ENCODE data around the gene SYNC.
"Not testable (repeated sequence)": the region's sequence is repeated elsewhere in the genome, so short reads cannot be mapped to it uniquely, and the experiment has no call there.

The SYNC gene

GRCh38 chr1:32724678-32725614 lies 22.4 kb upstream of the SYNC start:
- DNase-seq: peak in 1 of 2 donors; percentile 33

DNA sequence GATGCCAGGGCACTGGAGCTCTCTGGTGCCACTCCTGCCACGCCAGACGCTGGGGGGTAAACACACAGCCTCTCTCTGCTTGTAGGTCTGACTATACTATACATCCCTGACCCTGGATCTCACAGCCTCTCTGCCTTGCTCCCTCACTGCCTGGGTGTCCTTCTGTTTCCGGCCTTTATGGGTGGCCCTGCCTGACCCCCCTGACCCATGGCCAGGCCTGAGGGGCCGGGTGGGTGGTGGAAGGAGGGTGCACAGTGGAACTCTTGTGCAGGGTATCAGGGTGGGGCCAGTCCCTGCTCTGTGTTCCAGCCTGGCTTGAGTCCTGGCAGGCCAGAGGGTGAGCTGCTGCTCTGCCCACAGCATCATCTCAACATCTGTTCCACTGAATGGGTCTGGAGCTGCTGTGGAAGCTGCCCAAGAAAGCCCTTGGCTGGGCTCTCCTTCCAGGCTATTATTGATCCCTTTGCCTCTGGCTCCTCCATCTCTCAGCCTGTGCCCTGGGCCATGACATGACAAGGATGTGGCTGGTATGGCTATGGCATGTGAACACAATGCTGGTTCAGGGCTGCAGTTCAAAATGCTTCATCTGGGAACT lies 17.2 kb upstream of the SYNC start:
- DNase-seq: no peak

DNA sequence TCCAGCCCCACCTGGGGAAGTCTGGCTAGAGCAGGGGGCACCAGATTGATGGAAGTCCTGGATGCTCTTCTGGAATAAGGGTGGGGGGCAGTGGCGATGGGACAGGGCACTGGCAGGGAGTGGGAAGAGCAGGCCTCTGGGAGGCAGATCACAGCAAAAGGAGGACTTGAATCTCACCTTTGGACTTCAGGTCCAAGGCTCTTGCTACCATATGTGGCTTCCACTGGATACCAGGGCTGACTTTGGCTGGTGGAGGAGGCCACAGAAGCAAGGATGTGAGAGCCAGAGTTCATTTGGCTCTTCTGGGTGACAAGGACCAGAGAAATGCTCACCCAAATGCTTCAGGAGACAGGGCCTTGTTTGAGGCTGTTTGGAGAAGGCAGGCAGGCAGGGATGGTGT lies 16.0 kb upstream of the SYNC start:
- no peak for DNase-seq

DNA sequence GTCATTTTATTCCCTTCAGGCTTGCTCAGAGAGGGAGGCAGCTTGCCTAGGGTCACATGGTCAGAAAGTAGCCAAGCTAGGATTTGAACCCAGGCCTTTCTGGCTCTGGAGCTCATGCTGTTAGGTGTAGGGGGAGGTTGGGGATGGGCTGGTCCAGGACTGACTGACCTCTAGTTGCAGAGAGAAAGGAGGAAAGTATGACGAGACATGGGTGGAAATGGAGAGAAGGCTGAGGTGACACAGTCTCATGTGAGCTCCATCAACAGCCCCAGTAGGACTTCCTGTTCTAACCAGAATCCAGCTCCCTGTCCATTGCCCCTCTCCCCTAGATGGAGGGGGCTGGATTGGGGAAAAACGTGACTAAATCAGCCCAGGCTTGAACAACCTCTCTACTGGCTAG lies 15.5 kb upstream of the SYNC start:
- DNase-seq: no peak

DNA sequence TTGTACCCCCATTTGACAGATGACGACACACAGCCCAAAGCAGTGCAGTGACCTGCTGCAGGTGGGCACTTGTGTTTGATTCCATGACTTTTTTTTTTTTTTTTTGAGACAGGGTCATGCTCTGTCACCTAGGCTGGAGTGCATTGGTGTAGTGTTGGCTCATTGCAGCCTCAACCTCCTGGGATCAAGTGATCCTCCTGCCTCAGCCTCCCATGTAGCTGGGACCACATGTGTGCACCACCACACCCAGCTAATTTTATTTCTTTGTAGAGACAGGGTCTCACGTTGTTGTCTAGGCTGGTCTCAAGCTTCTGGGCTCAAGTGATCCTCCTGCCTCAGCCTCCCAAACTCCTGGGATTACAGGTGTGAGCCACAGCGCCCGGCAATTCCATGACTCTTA lies 14.9 kb upstream of the SYNC start:
- no peak for DNase-seq

DNA sequence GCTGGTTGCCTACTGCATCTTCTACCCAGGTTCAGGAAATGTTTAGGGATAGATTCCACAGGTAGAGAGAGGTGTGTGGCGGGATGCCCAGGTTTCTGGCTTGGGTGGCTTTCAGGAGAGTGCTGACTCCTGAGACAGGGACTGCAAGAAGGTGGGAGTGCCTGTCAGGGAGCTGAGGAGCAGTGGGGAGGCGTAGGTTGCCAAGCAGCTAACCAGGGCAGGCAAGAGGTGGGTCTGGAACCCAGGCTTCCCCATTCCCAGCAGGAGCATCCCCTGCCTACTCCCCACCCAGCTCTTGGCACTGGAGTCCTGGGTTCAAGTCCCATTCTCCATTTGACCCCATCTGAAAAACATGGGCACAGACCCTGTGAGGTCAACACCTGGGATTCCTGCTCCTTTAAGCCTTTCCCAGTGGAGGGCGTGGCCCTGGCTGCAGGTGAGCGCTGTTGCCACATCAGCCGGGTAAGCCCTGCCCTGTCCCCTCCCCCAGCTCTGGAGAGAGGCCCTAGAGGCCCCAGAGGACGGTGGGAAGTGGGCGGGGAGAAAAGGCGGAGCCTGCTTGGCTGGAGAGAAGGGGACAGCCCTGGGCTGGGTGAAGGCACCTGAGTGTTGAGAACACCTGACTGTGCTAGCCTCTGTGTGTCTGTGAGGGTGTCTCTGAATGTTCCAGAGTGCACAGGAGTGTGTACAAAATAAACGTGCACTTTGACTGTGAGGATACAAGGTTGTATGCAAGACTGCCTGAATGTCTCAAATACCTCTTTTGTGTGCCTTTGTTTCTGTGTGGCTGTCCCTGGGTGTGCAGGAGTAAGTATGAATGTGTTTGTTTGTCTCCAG lies 14.0 kb upstream of the SYNC start:
- peak; percentile 42 to 51 for DNase-seq

DNA sequence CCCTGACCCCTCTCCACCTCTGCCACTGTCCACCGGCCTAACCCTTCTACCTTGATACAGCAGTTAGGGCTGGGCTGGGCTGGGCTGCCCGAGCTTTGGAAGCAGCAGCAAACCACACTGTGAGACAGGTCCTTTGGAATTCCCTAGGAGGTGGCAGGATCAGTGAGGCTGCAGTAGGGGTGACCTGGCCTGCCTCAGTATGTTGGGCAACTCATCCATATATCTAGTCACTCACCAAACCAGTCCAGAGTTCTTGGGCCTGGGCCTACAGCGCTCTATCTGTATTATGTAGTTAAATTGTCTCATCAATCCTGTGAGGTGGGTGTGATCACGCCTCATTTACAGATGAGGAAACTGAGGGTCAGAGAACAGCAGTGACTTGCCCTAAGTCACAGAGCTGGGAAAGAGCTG lies 13.3 kb upstream of the SYNC start:
- DNase-seq: no peak

DNA sequence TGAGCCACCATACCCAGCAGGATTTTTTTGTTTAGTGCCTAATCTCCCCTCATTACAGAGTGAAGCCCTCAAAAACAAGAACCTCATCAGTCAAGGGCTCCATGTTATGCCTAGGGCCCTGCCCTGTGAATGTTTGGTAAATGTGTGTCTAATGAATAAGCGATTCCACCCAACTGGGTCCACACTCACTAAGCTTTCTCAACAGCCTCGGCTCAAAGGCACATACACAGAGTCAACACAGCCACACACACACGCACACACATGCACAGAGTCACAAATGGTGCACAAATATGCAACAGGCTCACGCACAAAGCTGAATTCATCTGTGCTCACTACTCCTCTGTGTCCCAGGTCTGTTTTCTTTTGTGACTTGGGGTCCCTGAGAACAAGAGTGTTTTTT lies 11.7 kb upstream of the SYNC start:
- DNase-seq: no peak

GRCh38 chr1:32713081-32713480 lies 10.5 kb upstream of the SYNC start:
- DNase-seq: no peak

- peak in 1 of 2 donors; percentile 13 for DNase-seq
These were observed 8.7 kb upstream of the SYNC start for GRCh38 chr1:32711221-32711620.

DNA sequence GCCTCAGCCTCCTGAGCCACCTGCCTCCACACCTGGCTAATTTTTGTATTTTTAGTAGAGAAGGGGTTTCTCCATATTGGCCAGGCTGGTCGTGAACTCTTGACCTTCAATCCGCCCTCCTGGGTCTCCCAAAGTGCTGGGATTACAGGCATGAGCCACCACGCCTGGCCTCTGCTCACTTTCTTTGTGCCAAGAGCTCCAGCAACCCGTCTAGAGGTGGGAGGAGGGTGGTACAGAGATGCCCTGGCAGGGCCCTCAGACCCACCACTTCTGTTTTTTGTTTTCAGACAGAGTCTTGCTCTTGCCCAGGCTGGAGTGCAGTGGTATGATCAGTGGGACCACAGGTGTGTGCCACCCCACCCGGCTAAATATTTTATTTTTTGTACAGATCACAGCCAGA lies 6.9 kb upstream of the SYNC start:
- no peak for DNase-seq

GRCh38 chr1:32709075-32709474 lies 6.5 kb upstream of the SYNC start:
- no peak for DNase-seq

GRCh38 chr1:32706491-32706890 lies 3.9 kb upstream of the SYNC start:
- DNase-seq: no peak

DNA sequence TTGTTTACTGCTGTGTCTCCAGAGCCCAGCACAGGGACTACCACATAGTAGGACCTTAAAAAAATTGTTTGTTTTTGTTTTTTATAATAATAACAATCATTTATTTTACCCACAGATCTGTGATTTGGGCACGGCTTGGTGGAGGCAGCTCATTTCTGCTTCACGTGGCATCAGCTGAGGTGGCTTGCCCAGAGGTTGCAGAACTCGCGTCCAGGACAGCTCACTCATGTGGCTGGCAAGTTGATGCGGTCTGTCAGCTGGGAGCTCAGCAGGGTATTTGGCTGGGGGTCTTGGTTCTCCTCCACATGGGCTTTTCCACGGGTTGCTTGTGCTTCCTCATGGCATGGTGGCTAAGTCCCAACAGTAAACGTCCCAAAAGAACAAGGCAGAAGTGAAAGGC lies 2.9 kb upstream of the SYNC start:
- DNase-seq: no peak

DNA sequence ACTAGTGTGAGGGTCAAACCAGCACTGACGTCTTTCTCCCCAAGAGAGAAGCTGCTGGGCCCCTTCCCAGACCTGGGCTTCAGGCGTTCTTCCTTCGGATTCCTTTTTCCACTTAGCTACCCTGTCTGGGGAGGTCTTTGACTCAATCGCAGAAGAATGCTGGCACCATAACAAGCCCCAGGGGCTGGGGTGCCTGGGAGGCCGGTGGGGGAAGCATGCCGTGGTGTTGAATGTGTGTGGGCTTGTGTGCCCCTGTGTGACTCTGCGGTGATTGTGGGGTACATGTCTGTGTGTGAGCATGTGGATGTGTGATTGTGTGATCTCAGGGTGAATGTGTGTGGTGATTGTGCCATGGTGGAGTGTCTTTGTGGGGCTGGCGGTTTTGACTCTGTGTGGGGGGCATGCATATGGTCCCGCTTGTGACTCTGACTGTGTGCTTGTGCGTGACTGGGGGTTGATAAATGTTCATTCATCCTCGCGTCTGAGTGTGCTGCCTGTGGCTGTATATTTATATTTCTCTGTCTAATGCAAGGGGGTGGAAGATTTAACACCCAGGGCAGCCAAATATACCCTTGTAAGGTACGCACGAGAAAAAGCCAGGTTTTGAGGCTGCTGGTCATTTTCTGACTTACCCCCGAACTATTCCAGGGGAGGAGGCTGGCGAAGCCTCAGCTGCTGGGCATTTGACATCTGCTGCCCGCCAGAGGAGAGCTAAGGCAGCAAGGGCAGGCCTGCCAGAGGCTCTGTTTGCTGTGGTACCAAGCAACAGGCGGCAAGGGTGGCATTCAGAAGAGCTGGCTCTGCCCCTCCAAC lies 1.1 kb upstream of the SYNC start:
- no peak for DNase-seq

DNA sequence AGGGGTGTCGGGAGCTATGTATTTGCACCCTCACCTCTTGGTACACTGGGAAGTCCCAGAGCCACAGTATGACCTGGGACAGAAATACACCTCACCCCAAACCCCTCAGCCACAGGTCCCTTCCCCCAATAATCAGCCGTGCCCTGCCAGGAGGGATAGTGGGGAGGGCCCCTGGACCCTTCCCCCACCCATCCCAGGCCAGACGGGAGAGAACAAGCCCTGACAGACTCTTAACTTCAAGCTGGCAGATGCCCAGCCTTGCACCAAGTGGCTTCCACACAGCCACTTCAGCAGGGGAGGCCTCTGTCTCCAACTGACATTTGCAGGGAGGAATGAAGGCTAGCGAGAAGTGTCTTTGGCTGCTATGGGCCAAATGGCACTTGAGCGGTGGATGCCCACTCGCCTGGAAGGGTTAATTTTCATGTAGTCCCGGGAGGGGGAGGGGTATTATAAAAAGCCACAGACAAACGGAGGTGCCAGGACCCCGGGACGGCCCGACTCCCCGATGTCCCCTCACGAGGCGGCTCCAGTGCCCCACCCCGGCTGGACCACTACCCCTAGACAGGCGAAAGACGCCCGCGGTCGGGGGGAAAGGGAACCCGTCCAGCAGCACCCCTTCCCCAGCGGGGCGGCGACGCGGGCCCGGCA lies 495 bp downstream of the SYNC start:
- DNase-seq: no peak

DNA sequence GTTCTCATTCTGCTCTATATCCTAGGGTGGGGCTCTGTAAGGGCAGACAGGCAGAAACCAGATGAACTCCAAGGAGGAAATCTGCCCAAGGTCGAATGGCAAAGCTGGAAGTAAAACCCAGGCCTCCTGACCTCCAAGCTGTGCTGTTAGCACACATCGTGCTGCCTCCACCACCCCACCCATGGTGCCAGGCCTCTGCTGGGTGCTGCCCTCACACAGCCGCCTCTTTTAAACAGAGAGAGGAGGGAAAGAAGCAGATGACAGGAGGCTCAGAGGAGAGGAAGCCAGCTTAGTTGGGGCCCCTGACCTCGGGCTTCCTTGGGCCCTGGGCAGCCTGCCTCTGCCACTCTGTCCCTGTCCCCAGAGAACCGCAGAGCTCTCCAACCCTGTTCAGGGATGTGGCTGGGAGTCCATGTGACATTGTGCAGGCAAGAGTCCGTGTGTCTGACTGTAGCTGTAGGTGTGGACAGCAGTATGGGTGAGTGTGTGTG lies 1.1 kb downstream of the SYNC start:
- DNase-seq: no peak

- DNase-seq: not testable (repeated sequence)
These were observed 5.6 kb downstream of the SYNC start for GRCh38 chr1:32696996-32697395.

DNA sequence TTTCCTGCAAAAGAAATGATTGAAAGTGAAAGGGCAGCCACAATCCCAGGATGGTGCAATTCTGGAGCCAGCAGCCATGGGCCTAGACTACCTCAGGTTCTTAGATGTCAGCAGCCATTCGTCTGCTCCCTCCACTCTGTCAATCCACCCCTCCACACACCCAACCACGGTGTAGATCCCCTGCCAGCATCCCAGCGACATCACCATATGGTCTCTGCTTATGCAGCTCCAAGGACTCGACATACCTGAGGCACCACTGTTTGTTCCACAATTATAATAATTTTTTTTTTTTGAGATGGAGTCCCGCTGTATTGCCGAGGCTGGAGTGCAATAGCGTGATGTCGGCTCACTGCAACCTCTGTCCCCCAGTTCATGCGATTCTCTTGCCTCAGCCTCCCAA lies 6.5 kb downstream of the SYNC start:
- no peak for DNase-seq

DNA sequence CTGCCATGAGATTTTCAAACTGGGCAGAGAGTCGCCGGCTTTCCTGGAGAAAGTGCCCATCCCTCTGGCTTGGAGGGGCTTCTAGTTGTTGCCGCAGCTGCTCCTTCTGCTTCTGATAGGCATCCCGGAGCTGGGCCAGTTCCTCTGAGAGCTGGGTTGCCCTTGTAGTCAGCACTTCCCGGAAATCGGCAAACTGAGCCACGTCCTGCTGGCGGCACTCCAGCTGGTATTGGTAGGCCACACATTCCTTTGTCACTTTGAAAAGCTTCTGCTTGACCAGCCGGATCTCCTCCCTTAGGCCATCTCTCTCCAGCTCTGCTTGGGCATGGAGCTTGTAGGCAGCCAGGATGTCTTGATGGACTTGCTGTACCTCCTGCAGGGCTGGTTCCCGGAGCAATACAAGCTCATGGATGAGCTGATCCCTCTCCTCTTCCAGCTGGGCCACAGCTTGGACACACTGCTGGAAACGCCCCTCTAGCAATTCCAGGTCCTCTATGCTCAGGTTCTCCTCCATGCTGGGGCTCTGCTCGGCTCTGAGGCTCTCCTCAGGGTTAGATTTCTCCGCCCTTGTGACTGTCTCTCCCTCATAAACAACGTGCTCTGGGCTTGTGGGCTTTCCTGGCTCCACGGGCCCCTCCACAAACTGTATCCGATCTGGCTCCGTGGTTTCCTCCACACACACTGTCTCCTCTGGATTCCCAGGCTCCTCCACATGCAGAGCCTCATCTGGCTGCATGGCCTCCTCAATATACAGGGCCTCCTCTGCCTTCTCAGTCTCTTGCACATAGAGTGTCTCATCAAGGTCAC lies 7.3 kb downstream of the SYNC start:
- DNase-seq: peak in 1 of 2 donors; percentile 7

All from CD4-positive, alpha-beta T cell treated with Interleukin-1 beta for 1 hour (primary cell).